PC-9 (cell line): ENCODE measurements around the gene IPO4.

Experiments
- CTCF ChIP-seq: fragments of 200-600 bp; sonication (generic); conservative IDR thresholded peaks from 2 replicates; pipeline ENCODE4 v1.6.1; 2017; ENCODE audit warnings: mixed run types, antibody characterized with exemption, mild to moderate bottlenecking, moderate library complexity
- EZH2 ChIP-seq: fragments of 200-600 bp; sonication (generic); IDR thresholded peaks from 2 replicates; pipeline ENCODE4 v1.8.0; 2017; ENCODE audit warnings: antibody characterized with exemption, low read depth

- TF ChIP-seq EZH2 (no peak), CTCF (no peak)
These were observed 22.8 kb downstream of the IPO4 start for GRCh38 chr14:24165785-24166184.
